ENCODE data around the gene INKA1.

DNA sequence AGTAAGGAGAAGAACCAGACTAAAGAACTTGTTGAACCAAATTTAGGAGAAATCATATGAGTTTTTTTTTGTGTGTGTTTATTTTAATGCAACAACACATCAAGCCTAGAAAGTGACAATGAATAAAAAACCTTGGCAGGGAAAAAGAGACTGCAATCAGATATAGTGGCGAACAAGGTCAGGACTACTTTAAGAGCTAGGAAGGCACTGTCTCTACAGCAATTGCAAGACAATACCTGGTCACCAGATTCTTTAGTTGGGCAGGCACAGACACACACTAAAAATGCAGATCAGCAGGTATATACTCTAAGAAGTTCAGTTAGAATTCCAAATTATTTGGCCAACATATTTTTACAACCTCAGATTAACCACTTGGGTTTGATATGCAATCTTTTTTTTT is 48.5 kb upstream of the INKA1 start:
- TF ChIP-seq, protein P1, sequence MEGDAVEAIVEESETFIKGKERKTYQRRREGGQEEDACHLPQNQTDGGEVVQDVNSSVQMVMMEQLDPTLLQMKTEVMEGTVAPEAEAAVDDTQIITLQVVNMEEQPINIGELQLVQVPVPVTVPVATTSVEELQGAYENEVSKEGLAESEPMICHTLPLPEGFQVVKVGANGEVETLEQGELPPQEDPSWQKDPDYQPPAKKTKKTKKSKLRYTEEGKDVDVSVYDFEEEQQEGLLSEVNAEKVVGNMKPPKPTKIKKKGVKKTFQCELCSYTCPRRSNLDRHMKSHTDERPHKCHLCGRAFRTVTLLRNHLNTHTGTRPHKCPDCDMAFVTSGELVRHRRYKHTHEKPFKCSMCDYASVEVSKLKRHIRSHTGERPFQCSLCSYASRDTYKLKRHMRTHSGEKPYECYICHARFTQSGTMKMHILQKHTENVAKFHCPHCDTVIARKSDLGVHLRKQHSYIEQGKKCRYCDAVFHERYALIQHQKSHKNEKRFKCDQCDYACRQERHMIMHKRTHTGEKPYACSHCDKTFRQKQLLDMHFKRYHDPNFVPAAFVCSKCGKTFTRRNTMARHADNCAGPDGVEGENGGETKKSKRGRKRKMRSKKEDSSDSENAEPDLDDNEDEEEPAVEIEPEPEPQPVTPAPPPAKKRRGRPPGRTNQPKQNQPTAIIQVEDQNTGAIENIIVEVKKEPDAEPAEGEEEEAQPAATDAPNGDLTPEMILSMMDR (conservative IDR thresholded peaks at IDR 0.05 in 1 of 2, IDR thresholded peaks at IDR 0.05 in 1 of 2; ENCODE audit: extremely low read depth in 1 of 2, insufficient read depth in 1 of 2, low read depth in 1 of 2, low read length in 2 of 2) = no peak
- TF ChIP-seq EZH2 (IDR thresholded peaks at IDR 0.05; ENCODE audit: borderline replicate concordance, low read length) = no peak
